Stomach (tissue), 19 donors: ENCODE measurements around the gene MPV17L2. TPM values are rescaled to one million over a fixed set of nuclear protein-coding genes. Genes with fewer than 3 reads are reported as not detected.
A peak's percentile ranks its signal among the peaks of the same experiment; 100 is the strongest.

Experiments
- DNase-seq, 2 donors: peaks; one replicate each; pipeline versions ENCODE4 v3.0.0 to v3.0.0-alpha.2; 2013 to 2019
- H3K27ac ChIP-seq, 5 donors: fragments of 200-600 bp in 4 of 5; sonication (generic) in 4 of 5; one replicate each; pipeline ENCODE4 v1.5.1; 2013 to 2019; ENCODE audit warnings: mild to moderate bottlenecking in 1 of 5, moderate library complexity in 1 of 5
- H3K27me3 ChIP-seq, 3 donors: fragments of 200-600 bp; sonication (generic); one replicate each; pipeline ENCODE4 v1.5.1; 2017 to 2019; ENCODE audit warnings: mixed run types in 1 of 3
- H3K36me3 ChIP-seq, 4 donors: fragments of 200-600 bp; sonication (generic); 1 replicate in 3 of 4; 2 replicates in 1 of 4; pipeline ENCODE4 v1.5.1; 2016 to 2019
- H3K4me1 ChIP-seq, 4 donors: fragments of 200-600 bp; sonication (generic); one replicate each; pipeline ENCODE4 v1.5.1; 2016 to 2019
- H3K4me3 ChIP-seq, 4 donors: fragments of 200-600 bp; sonication (generic) in 3 of 4; one replicate each; pipeline ENCODE4 v1.5.1; 2016 to 2019; ENCODE audit warnings: mild to moderate bottlenecking in 1 of 4
- H3K9me3 ChIP-seq, 4 donors: fragments of 200-600 bp; sonication (generic); one replicate each; pipeline ENCODE4 v1.5.1; 2016 to 2019
- EP300 ChIP-seq: sonication (generic); formaldehyde crosslinking; IDR thresholded peaks from one replicate; pipeline ENCODE4 v1.6.1; 2017; ENCODE audit warnings: antibody characterized with exemption
- POLR2A ChIP-seq, 4 donors: fragments of 450-650 bp; IDR thresholded peaks; one replicate each; pipeline ENCODE4 v1.6.1; 2016; ENCODE audit warnings: antibody characterized with exemption in 4 of 4, control low read depth in 2 of 4, mild to moderate bottlenecking in 1 of 4, moderate library complexity in 1 of 4
- POLR2AphosphoS5 ChIP-seq, 3 donors: sonication (generic); formaldehyde crosslinking; IDR thresholded peaks; one replicate each; pipeline ENCODE4 v1.6.1; 2016; ENCODE audit warnings: antibody characterized with exemption in 3 of 3
- WGBS, 5 donors: extraction: QIAGEN DNeasy Blood & Tissue Kit in 3 of 5; methylation state at CpG; one replicate each; pipeline versions ENCODE4 v1.1.5 to v1.1.7; 2013 to 2018; 5-methylcytosine and 5-hydroxymethylcytosine counted together
- intact Hi-C: fragments of 100-400 bp; cut with DNase I; formaldehyde crosslinking; loops from one replicate; pipeline ENCODE4 v1.15.1; 2023; ENCODE audit warnings: low total_unique reads
- long read RNA-seq, 10 donors: transcript quantifications; one replicate each; lab custom pipeline, GENCODE V29; 2026
- polyA plus RNA-seq, 3 donors: library from polyadenylated mRNA; stranded (reverse); fragments of 200-250 nt; gene quantifications; one replicate each; pipeline ENCODE4 v1.2.3, GENCODE V29; 2013
- total RNA-seq, 5 donors: library from RNA; depleted of rRNA; stranded (reverse); fragments of >200 nt; gene quantifications; one replicate each; pipeline versions ENCODE4 v1.1.0 to v1.2.3, GENCODE V29; 2014 to 2016
- TF ChIP-seq, protein P1 (sequence below), 7 experiments: fragments of 450-650 bp in 4 of 7; fragments of 200-600 bp in 3 of 7; sonication (generic) in 3 of 7; IDR thresholded peaks; one replicate each; pipeline ENCODE4 v1.5.1; 2016 to 2019; ENCODE audit warnings: antibody characterized with exemption in 7 of 7, control low read depth in 2 of 7, mild to moderate bottlenecking in 1 of 7
- donor health status: healthy with polysubstance abuse.
- donor health status: Bipolar disorder and iron deficiency.
- donor health status: healthy.

The MPV17L2 gene
- total RNA-seq (100 to 1,000 TPM in 1 of 5 donors, 10 to 100 TPM in 2, 1 to 10 TPM in 2; 5.9 to 200 (median 13.0) TPM), polyA plus RNA-seq (10 to 100 TPM; 11.6 to 15.4 (median 13.3) TPM)
- long read RNA-seq, donor 1, partial matches to known transcripts: 0 of 3 reads
- long read RNA-seq, donor 1, other reads (novel, unspliced or antisense): 0 of 3 reads
- long read RNA-seq, donor 2, partial matches to known transcripts: 0 of 3 reads
- long read RNA-seq, donor 2, other reads (novel, unspliced or antisense): 0 of 3 reads
- long read RNA-seq, donor 3, partial matches to known transcripts: 0 of 3 reads
- long read RNA-seq, donor 3, other reads (novel, unspliced or antisense): 0 of 3 reads
- long read RNA-seq, donor 4: 0 reads
- long read RNA-seq, donor 5, partial matches to known transcripts: 0 of 10 reads
- long read RNA-seq, donor 5, other reads (novel, unspliced or antisense): 6 of 10 reads
- long read RNA-seq, donor 6, transcript MPV17L2-204 (5 exons, 1,408 nt): major isoform, 7 of 9 reads
- long read RNA-seq, donor 6, partial matches to known transcripts: 0 of 9 reads
- long read RNA-seq, donor 6, other reads (novel, unspliced or antisense): 0 of 9 reads
- long read RNA-seq, donor 7, partial matches to known transcripts: 0 of 1 reads
- long read RNA-seq, donor 7, other reads (novel, unspliced or antisense): 0 of 1 reads
- long read RNA-seq, donor 8, partial matches to known transcripts: 0 of 3 reads
- long read RNA-seq, donor 8, other reads (novel, unspliced or antisense): 0 of 3 reads
- long read RNA-seq, donor 9, partial matches to known transcripts: 0 of 1 reads
- long read RNA-seq, donor 9, other reads (novel, unspliced or antisense): 0 of 1 reads
- long read RNA-seq, donor 10, partial matches to known transcripts: 0 of 3 reads
- long read RNA-seq, donor 10, other reads (novel, unspliced or antisense): 0 of 3 reads

DNA sequence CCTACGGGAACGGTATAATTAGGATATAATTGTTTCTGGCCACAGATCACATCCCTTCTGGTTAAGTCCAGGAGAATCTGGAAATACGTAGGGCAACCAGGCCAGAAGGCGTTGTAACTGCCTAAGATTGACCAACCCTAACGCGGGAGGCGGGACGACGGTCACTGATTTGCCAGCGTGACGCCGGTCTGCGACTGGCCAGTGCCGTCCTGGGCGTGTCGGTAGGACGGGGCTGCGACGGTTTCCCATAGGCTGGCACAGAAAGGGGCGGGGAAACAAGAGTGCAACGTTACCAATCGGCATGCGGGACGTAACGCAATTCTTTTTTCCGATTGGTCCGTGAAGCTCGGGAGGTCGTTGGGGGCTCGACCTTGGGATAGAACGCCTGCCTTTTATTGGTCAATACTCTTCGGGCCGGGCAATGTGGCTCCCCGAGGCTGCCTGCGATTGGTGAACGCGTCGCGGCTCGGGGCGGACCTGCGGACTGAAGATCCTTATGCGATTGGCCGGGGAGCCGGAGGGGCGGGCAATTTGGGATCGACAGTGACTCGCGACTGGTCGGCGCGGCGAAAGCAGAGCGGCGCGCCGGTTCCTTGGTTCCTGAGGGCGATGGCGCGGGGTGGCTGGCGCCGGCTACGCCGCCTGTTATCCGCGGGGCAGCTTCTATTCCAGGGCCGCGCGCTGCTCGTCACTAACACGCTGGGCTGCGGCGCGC, at the start of gene MPV17L2:
TSS of gene MPV17L2 (plus strand) at position 546 of the 715 bp plus-strand sequence. CDS start at position 610, 64 bp downstream.
- no peaks in the 10 kb centered on the region for H3K9me3 ChIP-seq
- H3K4me3 ChIP-seq: peak within 1 kb of the TSS; percentile 65 to 92 (median 82)
- 0% methylated on average over 42 to 74 of the region's 74 CpGs for WGBS, 5 donors
- no peaks in the 10 kb centered on the region for H3K27me3 ChIP-seq
- H3K4me1 ChIP-seq: peaks cover 18 to 34% (median 28%) of the 10 kb centered on the region in 4 donors
- TF ChIP-seq, protein P1, sequence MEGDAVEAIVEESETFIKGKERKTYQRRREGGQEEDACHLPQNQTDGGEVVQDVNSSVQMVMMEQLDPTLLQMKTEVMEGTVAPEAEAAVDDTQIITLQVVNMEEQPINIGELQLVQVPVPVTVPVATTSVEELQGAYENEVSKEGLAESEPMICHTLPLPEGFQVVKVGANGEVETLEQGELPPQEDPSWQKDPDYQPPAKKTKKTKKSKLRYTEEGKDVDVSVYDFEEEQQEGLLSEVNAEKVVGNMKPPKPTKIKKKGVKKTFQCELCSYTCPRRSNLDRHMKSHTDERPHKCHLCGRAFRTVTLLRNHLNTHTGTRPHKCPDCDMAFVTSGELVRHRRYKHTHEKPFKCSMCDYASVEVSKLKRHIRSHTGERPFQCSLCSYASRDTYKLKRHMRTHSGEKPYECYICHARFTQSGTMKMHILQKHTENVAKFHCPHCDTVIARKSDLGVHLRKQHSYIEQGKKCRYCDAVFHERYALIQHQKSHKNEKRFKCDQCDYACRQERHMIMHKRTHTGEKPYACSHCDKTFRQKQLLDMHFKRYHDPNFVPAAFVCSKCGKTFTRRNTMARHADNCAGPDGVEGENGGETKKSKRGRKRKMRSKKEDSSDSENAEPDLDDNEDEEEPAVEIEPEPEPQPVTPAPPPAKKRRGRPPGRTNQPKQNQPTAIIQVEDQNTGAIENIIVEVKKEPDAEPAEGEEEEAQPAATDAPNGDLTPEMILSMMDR (IDR thresholded peaks at IDR 0.05): no peak
- TF ChIP-seq POLR2AphosphoS5 (IDR thresholded peaks at IDR 0.05): peak; percentile 91 to 99 (median 98)
- peak in 2 of 4 donors; percentile 68 to 91 for TF ChIP-seq POLR2A (IDR thresholded peaks at IDR 0.05)
- no peak for TF ChIP-seq EP300
- intact Hi-C loops: no loop called here
- peak; percentile 99 to 100 for DNase-seq
- H3K27ac ChIP-seq: peak within 1 kb of the TSS; percentile 96 to 98 (median 98)
- H3K36me3 ChIP-seq: peaks cover 6 to 24% (median 21%) of the 10 kb centered on the region in 4 donors

GRCh38 chr19:18143902-18144301, 49.1 kb upstream of the MPV17L2 start:
- intact Hi-C loops: no loop called here
- no peaks in the 10 kb centered on the region for H3K4me1 ChIP-seq
- H3K27me3 ChIP-seq: no peaks in the 10 kb centered on the region
- TF ChIP-seq POLR2AphosphoS5 (IDR thresholded peaks at IDR 0.05) (no peak), EP300 (no peak), POLR2A (IDR thresholded peaks at IDR 0.05) (no peak)
- TF ChIP-seq, protein P1 (IDR thresholded peaks at IDR 0.05): no peak
- no peak overlapping the region for H3K4me3 ChIP-seq
- peaks cover 38 to 99% (median 93%) of the 10 kb centered on the region in 4 donors for H3K36me3 ChIP-seq
- no peak for DNase-seq
- no peak overlapping the region for H3K27ac ChIP-seq
- no peaks in the 10 kb centered on the region for H3K9me3 ChIP-seq
- 82 to 98% (median 93%) methylated on average over 3 of the region's 3 CpGs for WGBS, 5 donors

GRCh38 chr19:18144361-18144760, 48.7 kb upstream of the MPV17L2 start:
- Histone ChIP-seq H3K27ac (no peak overlapping the region), H3K4me1 (no peaks in the 10 kb centered on the region), H3K27me3 (no peaks in the 10 kb centered on the region), H3K9me3 (no peaks in the 10 kb centered on the region), H3K4me3 (no peak overlapping the region), H3K36me3 (peaks cover 38 to 99% (median 93%) of the 10 kb centered on the region in 4 donors)
- intact Hi-C loops: no loop called here
- WGBS, 5 donors: 71 to 95% (median 91%) methylated on average over 2 to 16 of the region's 16 CpGs
- DNase-seq: no peak
- TF ChIP-seq POLR2A (IDR thresholded peaks at IDR 0.05) (no peak), POLR2AphosphoS5 (IDR thresholded peaks at IDR 0.05) (no peak), EP300 (no peak)
- TF ChIP-seq, protein P1 (IDR thresholded peaks at IDR 0.05): no peak
